GM06990 (cell line): ENCODE results near the gene CCDC178.

Experiments used
- DNase-seq: peaks from one replicate; pipeline ENCODE4 v3.0.0-alpha.2; 2011; ENCODE audit not compliant: insufficient read length; ENCODE audit errors: extremely low read depth
- H3K27me3 ChIP-seq: replicated peaks from 2 replicates; pipeline ENCODE4 v1.6.0; 2011; ENCODE audit warnings: low read length; ENCODE audit not compliant: control insufficient read depth, insufficient read depth
- H3K36me3 ChIP-seq: 2 replicates; pipeline ENCODE4 v1.5.1; 2011; ENCODE audit warnings: low read length; ENCODE audit not compliant: control insufficient read depth, insufficient read depth
- H3K4me3 ChIP-seq: replicated peaks from 2 replicates; pipeline ENCODE4 v1.5.1; 2011; ENCODE audit warnings: low read depth, mild to moderate bottlenecking, control low read depth, low read length
- TF ChIP-seq, protein P1 (sequence below): IDR thresholded peaks from 2 replicates; pipeline ENCODE4 v1.5.1; 2011; ENCODE audit warnings: low read length, control low read depth, mild to moderate bottlenecking, inconsistent platforms; ENCODE audit not compliant: insufficient read depth, poor library complexity, severe bottlenecking

CCDC178 gene

GRCh38 chr18:33239298-33239697 lies 201.2 kb downstream of the CCDC178 start:
- TF ChIP-seq, protein P1, sequence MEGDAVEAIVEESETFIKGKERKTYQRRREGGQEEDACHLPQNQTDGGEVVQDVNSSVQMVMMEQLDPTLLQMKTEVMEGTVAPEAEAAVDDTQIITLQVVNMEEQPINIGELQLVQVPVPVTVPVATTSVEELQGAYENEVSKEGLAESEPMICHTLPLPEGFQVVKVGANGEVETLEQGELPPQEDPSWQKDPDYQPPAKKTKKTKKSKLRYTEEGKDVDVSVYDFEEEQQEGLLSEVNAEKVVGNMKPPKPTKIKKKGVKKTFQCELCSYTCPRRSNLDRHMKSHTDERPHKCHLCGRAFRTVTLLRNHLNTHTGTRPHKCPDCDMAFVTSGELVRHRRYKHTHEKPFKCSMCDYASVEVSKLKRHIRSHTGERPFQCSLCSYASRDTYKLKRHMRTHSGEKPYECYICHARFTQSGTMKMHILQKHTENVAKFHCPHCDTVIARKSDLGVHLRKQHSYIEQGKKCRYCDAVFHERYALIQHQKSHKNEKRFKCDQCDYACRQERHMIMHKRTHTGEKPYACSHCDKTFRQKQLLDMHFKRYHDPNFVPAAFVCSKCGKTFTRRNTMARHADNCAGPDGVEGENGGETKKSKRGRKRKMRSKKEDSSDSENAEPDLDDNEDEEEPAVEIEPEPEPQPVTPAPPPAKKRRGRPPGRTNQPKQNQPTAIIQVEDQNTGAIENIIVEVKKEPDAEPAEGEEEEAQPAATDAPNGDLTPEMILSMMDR: no peak
- no peaks in the 10 kb centered on the region for H3K36me3 ChIP-seq
- no peak for DNase-seq
- H3K4me3 ChIP-seq: no peak overlapping the region
- no peaks in the 10 kb centered on the region for H3K27me3 ChIP-seq

DNA sequence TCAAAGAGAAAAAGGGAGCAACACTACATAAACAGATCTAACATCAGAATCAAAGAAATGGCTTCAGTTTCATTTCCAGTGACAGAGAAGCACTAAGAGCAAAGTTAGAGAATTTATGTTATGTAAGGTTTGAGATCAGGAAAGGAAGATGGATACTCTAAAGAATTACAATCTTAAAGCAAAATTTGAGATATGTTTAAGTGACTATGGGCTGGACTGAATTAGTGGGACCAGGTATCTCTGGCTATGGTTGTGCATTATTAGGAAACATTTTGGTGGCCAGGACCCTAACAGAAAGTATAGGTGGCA lies 208.2 kb downstream of the CCDC178 start:
- no peak overlapping the region for H3K4me3 ChIP-seq

GRCh38 chr18:33231474-33232317 lies 208.8 kb downstream of the CCDC178 start:
- DNase-seq: no peak
- H3K36me3 ChIP-seq: no peaks in the 10 kb centered on the region
- H3K4me3 ChIP-seq: no peak overlapping the region
- H3K27me3 ChIP-seq: no peaks in the 10 kb centered on the region
- TF ChIP-seq, protein P1: peak; percentile 95

More for the DNA sequence above, 208.2 kb downstream of the CCDC178 start:
- H3K27me3 ChIP-seq: no peaks in the 10 kb centered on the region
- TF ChIP-seq, protein P1: no peak
- H3K36me3 ChIP-seq: no peaks in the 10 kb centered on the region
- DNase-seq: no peak

- DNase-seq: no peak
- Histone ChIP-seq H3K36me3 (no peaks in the 10 kb centered on the region), H3K27me3 (no peaks in the 10 kb centered on the region), H3K4me3 (no peak overlapping the region)
- TF ChIP-seq, protein P1: no peak
Measured at GRCh38 chr18:33212363-33212762, 228.2 kb downstream of the CCDC178 start.

- TF ChIP-seq, protein P1: peak; percentile 63
- Histone ChIP-seq H3K36me3 (no peaks in the 10 kb centered on the region), H3K4me3 (no peak overlapping the region), H3K27me3 (no peaks in the 10 kb centered on the region)
- no peak for DNase-seq
Measured at GRCh38 chr18:33210575-33211189, 229.8 kb downstream of the CCDC178 start.

- H3K4me3 ChIP-seq: no peak overlapping the region
- no peaks in the 10 kb centered on the region for H3K27me3 ChIP-seq
- TF ChIP-seq, protein P1: no peak
- no peaks in the 10 kb centered on the region for H3K36me3 ChIP-seq
- DNase-seq: no peak
Measured at GRCh38 chr18:33205777-33206176, 234.7 kb downstream of the CCDC178 start.
